Fibroblast of mammary gland (primary cell): ENCODE measurements around the gene MGAT5.

Source experiments
- DNase-seq: peaks from one replicate; pipeline ENCODE4 v3.0.0-alpha.2; 2010; ENCODE audit warnings: low read depth
- H3K4me3 ChIP-seq: 2 replicates; pipeline ENCODE4 v1.5.1; 2011; ENCODE audit warnings: low read depth, mild to moderate bottlenecking, low read length, moderate library complexity; ENCODE audit not compliant: control insufficient read depth
- TF ChIP-seq, protein P1 (sequence below): conservative IDR thresholded peaks from 2 replicates; pipeline ENCODE4 v1.5.1; 2011; ENCODE audit warnings: low read depth, low read length, inconsistent platforms; ENCODE audit not compliant: control insufficient read depth, insufficient read depth

The MGAT5 gene

DNA sequence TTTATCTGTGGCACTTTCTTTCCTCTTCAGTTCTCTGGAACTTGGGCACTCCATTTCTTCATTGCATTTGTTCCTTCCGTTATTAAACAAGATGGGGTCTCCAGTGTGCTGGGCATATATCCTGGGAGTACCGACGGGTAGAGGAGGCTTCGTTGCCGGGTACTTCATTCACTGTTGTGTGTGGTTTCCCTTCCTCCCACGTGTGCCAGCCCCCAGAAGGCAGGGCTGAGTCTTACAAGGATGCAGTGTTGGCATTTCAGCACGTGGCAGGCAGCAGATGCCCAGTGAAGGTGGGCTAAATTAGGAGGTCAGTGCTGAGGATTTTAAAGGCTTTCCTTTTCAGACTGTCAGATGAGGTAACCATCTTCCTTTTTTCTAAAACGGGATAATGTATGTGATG, 58.6 kb downstream of the MGAT5 start:
- H3K4me3 ChIP-seq = no peak overlapping the region
- no peak for DNase-seq
- TF ChIP-seq, protein P1, sequence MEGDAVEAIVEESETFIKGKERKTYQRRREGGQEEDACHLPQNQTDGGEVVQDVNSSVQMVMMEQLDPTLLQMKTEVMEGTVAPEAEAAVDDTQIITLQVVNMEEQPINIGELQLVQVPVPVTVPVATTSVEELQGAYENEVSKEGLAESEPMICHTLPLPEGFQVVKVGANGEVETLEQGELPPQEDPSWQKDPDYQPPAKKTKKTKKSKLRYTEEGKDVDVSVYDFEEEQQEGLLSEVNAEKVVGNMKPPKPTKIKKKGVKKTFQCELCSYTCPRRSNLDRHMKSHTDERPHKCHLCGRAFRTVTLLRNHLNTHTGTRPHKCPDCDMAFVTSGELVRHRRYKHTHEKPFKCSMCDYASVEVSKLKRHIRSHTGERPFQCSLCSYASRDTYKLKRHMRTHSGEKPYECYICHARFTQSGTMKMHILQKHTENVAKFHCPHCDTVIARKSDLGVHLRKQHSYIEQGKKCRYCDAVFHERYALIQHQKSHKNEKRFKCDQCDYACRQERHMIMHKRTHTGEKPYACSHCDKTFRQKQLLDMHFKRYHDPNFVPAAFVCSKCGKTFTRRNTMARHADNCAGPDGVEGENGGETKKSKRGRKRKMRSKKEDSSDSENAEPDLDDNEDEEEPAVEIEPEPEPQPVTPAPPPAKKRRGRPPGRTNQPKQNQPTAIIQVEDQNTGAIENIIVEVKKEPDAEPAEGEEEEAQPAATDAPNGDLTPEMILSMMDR = no peak

DNA sequence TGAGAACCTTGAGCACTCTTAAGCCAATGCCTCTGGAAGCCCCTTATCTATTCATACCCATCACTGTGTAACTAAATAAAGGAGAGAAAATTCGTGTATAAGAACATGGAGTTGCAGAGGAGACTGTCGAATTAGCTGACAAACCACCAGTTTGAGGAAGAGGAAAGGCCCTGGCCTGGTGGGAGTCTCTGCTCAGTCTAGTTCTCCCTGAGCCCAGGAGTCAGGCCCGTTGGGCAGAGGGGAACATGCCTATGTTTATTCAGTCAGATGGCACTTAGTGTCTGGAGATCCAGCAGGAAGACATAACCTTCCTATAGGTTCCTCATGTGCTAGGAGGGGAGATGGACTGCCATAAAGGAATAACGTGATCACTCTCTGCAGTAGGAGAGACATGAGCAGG, 60.3 kb downstream of the MGAT5 start:
- TF ChIP-seq, protein P1 = no peak
- no peak for DNase-seq
- no peak overlapping the region for H3K4me3 ChIP-seq

DNA sequence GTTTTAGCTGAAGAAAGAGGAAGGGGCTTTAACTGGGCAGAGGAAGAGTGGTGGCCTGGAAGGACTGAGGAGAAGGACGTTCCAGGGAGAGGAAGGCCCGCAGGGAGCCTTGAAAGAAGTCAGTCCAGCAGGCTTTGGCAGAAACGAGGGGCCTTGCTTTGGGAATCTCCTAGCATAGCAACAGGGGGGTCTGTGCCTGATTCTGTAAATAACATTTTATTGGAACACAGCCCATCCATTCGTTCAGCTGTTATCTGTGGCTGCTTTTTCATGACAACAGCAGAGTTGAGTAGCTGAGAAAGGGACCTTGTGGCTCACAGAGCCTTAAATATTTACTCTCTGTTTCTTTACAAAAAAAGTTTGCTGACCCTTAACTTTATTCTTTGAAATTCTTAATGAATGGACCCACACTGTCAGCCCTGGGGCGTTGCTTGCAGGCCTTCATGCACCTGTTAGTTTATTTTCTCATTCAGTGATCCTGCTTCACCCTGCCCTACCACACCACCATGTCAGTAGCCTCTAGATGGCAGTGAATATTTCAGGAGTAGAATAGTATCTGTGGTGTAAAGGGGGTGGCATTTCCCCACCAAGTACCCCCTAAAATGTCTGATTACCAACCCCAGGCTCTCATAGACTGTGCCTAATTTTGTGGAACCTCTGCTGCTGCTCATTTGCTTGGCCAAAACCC, 61.0 kb downstream of the MGAT5 start:
- H3K4me3 ChIP-seq = no peak overlapping the region
- TF ChIP-seq, protein P1 = no peak
- DNase-seq = no peak

GRCh38 chr2:134315471-134315870, 61.6 kb downstream of the MGAT5 start:
- DNase-seq = no peak
- TF ChIP-seq, protein P1 = no peak
- no peak overlapping the region for H3K4me3 ChIP-seq

GRCh38 chr2:134319596-134320254, 65.9 kb downstream of the MGAT5 start:
- TF ChIP-seq, protein P1 = no peak
- no peak for DNase-seq
- no peak overlapping the region for H3K4me3 ChIP-seq

DNA sequence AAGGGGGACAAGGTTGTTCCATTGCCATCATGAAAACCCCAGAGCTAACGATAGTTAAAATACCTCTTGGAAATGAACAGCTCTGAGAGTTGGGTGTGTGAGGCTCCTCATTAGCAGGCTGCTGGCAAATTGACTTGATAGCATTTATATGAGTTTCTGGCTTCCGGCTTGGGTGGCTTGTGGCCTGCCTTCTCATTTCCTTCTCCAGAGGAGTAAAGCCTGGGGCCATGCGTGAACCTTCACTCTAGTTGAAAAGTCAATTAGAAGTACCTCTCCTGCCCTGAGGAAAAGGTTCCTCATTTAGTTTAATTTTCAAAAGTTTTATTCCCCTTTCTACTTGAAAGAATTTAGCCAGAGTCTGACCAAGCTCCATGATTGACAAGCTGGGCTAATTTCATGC, 67.1 kb downstream of the MGAT5 start:
- no peak overlapping the region for H3K4me3 ChIP-seq
- TF ChIP-seq, protein P1 = no peak
- no peak for DNase-seq
